ENCODE measurements around the gene RINL.
"Not testable (repeated sequence)": the region's sequence is repeated elsewhere in the genome, so short reads cannot be mapped to it uniquely, and the experiment has no call there.

The RINL gene

DNA sequence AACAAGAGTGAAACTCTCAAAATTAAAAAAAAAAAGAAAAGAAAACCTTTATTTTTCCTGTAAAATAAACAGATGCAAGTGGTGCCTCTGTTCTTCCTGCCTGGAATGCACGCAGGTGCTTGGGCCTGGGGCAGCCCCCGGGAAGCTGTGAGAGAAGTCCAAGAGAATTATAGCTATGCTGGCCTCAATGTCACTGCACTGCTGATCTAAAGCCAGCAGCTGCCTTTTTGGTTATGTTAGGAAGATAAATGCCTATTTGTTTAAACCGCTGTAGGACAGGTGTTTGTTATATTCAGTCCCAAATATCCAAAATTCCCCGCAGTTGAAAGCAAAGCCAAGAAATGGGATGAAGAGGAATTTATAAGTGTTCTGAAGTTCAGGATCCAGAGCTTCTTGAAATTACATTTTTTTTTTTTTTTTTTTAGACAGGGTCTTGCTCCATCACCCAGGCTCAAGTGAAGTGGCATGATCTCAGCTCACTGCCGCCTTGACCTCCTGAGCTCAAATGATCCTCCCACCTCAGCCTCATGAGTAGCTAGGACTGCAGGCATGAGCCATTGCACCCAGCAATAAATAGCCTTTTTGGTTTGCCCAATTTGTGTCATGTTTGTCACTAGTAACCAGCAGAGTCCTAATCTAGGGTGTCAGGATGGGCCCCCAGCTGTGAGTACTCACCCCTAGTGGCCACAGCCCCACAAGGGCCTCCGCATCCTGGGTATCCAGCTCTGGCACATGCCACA, 2.2 kb downstream of the RINL start:
- DNase-seq (ENCODE audit: low read depth): no peak

- not testable (repeated sequence) for DNase-seq (ENCODE audit: low read depth)
Measured at GRCh38 chr19:38873400-38873799, 4.7 kb downstream of the RINL start.

DNA sequence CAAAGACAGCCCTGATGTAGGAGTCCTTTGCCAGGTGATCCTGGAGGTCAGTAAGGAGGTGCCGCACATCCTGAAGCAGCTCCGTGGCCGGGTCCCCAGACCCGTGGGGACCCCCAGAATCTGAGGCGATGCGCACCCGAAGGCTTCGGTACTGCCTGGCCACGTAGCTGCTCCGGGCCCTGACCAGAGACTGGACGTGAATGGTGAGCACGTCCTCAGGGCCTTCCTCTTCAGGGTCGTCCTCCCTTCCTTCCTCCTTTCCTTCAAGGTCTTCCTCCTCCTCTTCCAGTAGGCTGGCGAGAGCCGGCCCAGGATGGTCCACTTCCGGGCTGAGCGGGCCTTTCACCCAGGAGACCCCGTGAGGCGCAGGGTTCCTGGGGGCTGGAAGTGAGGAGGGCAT, 7.5 kb downstream of the RINL start:
- no peak for DNase-seq (ENCODE audit: low read depth)

- no peak for DNase-seq (ENCODE audit: low read depth)
Measured at GRCh38 chr19:38869836-38870607, 8.1 kb downstream of the RINL start.

- no peak for DNase-seq (ENCODE audit: low read depth)
Measured at GRCh38 chr19:38869160-38869835, 8.8 kb downstream of the RINL start.

DNA sequence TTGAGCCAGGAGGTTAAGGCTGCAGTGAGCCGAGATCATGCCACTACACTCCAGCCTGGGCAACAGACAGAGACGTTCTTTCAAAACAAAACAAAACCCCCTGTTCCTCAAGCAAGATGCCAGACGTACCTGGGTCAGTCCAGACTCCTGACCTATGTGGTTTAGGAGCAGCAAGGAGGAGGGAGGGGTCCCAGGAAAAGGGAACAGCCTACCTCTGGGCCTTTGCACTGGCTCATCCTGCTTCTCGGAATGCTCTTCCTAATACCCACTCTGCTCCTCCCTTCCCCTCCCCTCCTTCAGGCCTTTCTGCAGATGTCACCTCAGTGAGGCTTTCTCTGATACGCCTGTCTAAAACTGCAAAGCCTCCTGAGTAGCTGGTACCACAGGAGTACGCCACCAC, 9.5 kb downstream of the RINL start:
- no peak for DNase-seq (ENCODE audit: low read depth)

DNA sequence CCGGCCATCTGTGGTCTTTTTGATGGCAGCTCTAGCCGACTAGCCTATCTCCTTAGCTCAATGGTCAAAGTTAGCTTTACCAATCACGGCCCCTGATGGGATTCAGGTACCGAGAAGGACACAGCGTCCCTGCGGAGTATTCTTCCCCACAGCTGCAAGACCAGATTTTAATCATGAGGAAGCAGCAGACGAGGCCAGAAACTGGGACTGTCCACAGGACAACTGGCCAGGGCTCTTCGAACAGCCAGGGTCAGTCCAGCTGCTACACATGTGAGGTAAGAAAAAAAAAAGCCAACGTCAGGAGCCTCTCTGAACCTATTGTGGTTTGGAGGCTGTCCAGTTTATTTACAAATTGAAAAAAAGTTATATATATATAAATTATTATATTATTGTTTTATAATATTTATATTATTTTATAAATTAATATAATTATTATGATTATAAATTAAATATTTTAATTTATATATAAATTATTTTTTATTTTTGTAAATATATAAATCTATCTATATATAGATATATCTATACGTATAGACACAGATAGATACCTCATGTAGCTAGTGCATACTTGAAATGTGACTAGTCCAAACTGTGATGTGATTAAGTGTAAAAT, 10.8 kb downstream of the RINL start:
- no peak for DNase-seq (ENCODE audit: low read depth)

- DNase-seq (ENCODE audit: low read depth): no peak
Measured at GRCh38 chr19:38862321-38863059, 15.6 kb downstream of the RINL start.

GRCh38 chr19:38861368-38861767, 16.7 kb downstream of the RINL start:
- no peak for DNase-seq (ENCODE audit: low read depth)

- DNase-seq (ENCODE audit: low read depth): not testable (repeated sequence)
Measured at GRCh38 chr19:38859631-38860204, 18.4 kb downstream of the RINL start.

DNA sequence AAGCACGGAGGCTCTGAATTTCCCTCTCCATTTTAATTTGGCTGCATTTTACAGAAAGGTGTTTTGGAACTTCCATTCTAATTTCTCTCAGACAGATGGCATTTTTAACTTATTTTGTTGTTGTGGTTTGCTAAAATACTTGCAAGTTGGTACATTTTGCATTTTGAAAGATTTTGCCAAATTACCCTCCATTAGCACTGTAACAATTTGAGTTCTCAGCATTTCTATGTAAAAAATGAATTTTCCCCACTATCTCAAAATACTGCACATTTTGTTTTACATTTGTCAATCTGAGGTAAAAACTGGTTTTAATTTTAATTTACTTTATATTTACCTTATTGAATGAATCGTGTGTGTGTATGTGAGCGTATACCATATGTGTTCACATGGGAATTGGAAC, 21.3 kb downstream of the RINL start:
- DNase-seq (ENCODE audit: low read depth): no peak

- not testable (repeated sequence) for DNase-seq (ENCODE audit: low read depth)
Measured at GRCh38 chr19:38855751-38856150, 22.3 kb downstream of the RINL start.

DNA sequence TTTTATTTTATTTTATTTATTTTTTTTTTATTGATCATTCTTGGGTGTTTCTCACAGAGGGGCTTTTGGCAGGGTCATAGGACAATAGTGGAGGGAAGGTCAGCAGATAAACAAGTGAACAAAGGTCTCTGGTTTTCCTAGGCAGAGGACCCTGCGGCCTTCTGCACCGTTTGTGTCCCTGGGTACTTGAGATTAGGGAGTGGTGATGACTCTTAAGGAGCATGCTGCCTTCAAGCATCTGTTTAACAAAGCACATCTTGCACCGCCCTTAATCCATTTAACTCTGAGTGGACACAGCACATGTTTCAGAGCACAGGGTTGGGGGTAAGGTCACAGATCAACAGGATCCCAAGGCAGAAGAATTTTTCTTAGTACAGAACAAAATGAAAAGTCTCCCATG, 23.1 kb downstream of the RINL start:
- DNase-seq (ENCODE audit: low read depth): not testable (repeated sequence)

GRCh38 chr19:38853214-38853613, 24.9 kb downstream of the RINL start:
- no peak for DNase-seq (ENCODE audit: low read depth)

- DNase-seq (ENCODE audit: low read depth): no peak
Measured at GRCh38 chr19:38852231-38853044, 25.6 kb downstream of the RINL start.

DNA sequence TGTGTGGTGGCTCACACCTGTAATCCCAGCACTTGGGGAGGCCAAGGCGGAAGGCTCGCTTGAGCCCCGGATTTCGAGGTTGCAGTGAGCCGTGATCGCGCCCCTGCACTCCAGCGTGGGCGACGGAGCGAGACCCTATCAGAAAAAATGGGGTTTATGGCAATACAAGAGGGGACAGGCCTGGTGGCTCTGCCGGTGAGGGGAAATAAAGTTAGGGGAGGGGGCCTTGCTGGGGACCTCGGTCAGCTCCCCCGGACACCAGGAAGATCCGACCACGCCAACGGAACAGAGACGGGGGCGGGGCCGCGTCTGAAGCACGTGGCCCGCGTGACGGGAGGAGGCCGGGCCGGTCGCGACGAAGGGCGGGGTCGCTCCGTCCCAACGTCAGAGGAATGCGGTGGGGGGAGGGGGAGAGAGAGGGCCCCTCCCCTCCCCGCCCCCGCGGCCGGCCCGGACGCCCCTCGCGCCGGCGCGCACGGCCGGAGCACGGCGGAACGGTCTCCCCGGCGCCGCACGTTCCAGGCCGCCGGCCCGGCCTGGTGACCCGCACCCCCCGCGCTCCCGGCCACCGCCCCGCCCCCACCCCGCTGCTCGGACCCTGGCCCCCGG, 26.3 kb downstream of the RINL start:
- no peak for DNase-seq (ENCODE audit: low read depth)

- DNase-seq (ENCODE audit: low read depth): no peak
Measured at GRCh38 chr19:38850976-38851621, 27.0 kb downstream of the RINL start.

DNA sequence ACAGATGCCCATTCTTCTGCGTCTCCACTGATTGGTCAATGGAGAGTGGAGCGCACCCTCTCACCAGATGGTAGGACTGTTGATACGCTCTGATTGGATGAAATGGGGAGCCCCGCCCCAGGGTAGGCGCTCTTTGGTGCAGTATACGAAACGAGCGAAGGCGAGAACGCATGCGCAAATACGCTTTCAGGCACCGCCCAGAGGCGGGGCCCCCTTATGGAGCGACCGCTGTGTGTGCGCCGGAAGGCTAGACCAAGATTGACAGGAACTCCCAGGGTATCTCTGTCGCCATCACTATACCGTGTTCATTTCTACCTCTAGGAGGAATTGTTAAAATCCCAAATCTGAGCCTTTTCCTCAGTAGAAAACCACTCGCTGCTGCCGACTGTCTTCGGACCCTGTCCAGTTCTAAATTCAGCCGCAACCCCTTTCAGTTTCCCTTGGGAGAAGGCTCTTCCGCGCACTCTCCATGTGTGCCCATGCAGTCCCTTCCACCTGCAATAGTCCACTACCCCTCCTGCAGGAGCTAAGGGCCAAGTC, 27.6 kb downstream of the RINL start:
- no peak for DNase-seq (ENCODE audit: low read depth)

DNA sequence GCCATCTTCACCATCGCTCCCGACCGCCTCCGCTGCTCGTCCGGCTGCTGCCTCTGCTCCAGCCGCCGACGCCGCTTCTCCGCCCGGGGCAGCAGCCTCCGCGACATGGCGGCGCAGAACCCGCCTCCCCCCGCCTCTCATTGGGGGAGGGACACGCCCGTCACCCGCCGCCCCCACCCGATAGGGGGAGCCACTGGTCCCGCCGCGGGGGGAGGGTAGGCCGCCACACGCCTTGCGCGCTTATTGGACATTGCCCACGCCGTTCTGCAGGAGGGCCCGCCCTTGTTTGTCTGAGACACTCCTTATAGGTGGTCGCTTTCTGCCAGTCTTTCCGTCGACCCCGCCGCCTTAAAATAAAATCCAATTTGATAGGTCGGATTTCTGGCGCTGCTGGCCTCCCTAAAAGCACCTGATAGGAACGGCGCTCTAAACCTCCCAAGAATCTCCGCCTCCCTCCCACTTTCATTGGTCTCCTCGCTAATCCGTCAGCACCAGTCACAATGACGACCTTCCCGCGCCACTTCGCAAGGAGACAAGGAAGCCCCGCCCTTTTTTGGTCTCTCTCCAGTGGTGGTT, 28.1 kb downstream of the RINL start, which contains the start of gene HNRNPL:
HNRNPL (minus strand) TSS at position 127 of the 576 bp plus-strand sequence; CDS start at position 107, 20 bp downstream.
- peak; percentile 100 for DNase-seq (ENCODE audit: low read depth)
